Measurements from ENCODE around the gene CARS1.

The CARS1 gene

DNA sequence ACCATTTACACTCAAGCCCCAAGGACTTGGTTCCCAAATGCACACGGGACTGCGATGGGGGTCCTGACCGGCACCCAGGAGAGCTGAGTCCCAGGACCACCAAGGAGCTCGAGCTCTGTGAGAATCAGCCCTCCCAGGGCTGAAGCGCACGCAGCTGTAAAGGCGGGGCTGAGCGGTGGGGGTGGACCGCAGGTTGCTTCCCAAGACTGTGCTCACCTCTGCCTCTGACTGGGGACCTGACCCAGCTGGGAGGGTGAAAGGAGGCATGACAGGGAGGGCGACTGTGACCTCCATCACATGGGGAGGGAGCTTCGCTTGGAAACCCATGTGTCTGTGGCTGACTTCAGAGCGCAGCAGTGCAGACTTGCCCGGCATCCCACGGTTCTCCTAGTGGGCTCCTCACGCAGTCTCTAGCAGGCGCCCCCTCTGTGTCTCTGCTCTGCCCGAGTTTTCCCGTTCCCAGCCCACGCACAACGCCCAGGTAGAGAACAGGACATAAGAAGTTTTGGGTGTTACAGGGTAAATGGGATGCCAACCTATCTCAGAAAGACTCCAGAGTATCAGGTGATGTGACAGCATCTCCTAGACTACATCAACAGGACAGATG lies 49.7 kb downstream of the CARS1 start:
- no peak for DNase-seq

DNA sequence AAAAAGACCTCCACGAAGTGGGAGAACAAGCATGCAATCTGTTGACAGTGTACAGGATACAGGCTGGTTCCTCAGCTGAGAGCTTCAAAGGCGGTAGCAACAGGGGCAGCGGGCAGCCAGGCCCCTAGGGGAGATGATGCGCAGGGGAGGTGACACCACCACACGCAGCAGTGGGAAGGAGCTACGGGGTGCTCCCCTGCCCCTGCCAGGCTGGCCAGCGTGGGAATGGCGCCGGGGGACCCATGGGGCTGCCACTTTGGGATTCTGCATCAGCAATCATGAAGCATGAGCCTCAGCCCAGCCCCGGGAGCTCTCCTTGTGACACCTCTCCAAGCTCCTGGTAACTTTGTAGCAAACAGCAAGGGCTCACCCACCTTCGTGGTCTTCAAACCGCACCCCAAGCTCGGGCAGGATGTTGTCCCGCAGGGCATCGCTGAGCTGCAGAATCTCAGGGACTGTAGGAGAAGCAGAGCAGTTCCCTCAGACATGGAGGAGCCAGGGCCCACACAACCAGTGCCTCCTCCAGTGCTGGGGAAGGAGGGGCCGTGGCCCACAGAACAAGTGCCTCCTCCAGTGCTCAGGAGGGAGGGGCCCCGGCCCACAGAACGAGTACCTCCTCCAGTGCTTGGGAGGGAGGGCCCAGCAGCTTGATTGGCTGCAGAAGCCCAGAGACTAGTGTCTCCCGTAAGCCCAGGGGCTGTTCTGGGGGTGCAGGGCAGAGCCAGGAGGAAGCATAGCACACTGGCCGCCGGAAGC lies 50.5 kb downstream of the CARS1 start:
- no peak for DNase-seq

DNA sequence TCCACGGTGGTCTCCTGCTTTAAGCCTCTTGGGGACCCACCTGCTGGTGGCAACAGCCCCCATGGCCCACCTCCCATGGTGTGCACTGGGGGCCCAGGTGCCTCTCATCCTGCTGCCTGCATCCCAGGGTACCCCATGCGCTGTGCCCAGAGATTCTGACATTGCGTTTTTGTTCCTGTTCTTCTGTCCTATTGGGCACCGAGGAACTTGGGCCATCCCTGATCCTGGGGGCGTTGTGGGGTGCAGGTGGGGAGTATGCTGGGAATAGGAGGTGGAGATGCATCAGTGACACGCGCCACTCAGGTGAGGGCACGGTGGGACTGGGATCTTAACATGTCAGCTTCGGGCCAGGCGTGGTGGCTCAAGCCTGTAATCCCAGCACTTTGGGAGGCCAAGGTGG lies 52.7 kb downstream of the CARS1 start:
- DNase-seq, result no peak

DNA sequence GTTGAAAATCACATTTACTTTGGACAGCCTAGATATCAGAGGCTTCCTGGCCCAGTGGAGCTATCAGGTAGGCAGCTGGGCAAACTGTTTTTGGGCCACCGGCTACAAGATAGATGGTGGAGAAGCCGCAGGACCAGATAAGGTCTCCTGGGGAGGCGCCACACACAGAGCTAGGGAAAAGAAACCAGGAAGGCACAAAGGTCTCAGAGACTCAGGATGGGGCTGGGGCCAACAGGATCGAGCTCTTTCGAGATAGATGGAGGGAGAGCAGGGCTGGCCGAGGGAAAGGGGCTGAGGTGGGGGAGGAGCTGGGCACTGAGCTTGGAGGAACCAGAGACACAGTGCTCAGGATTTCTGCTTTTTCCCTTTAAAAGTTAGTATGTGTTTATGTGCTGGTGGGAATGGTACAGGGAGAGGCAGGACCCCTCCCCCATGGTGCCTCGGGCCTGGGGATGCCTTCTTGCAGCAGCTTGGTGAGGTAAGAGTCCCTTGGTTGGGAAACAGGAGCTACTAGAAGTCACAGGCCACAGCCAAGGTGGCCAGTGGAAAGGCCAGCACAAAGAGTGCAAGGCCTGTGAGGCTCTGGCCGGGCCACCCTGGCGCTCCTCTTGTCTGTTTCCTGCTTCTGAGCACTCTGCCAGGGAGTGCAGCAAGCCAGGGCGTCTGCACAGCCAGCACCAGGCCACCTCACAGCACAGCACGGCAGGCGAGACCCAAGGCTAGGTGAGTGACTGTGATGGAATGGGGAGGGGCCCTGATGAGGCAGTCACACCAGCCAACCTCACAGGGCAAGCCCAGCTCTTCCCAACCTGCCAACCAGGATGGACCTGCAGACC lies 53.6 kb downstream of the CARS1 start:
- DNase-seq, result no peak

DNA sequence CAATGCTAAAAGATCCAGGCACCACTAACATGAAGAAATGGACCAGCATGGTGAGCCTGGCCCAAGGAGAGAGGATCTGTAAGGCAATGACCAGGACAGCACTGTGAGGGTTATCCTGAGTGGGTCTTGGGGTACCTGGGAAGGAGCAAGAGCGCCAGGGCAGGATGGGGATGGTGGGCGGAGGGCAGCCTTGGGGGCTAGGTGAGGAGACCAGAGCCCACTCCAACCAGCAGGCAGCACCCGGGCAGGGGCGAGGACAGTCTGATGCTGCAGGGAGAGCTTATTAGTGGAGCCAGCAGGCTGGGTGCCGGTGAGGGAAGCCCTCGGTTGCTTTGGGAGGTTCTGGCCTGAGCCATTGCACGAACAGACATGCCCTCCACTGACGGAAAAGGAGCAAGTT lies 54.4 kb downstream of the CARS1 start:
- no peak for DNase-seq

DNA sequence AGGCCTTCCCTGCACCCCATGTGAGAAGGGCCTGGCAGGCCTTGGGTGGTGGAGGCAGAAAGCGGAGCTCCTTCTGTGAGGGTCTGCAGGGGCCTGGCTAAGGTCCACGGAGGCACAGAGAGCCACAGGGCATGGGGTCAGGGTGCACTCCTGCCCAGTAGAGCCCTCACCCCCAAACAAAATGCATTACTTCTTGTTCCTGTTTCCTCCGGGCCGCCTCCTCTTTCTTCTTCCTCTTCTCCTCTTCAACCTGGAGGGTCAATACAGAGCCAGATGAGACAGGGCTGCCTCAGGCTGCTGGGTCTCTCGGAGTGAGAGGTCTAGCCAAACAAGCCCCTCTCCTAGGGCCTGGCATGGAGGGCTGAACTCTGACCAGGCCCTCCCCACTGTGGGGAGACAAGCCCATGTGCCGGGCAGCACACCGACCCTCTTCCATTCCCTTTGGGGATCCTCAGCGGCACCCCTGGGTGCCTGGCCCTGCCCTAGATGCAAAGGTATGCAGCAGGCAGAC lies 54.8 kb downstream of the CARS1 start:
- DNase-seq, result no peak

DNA sequence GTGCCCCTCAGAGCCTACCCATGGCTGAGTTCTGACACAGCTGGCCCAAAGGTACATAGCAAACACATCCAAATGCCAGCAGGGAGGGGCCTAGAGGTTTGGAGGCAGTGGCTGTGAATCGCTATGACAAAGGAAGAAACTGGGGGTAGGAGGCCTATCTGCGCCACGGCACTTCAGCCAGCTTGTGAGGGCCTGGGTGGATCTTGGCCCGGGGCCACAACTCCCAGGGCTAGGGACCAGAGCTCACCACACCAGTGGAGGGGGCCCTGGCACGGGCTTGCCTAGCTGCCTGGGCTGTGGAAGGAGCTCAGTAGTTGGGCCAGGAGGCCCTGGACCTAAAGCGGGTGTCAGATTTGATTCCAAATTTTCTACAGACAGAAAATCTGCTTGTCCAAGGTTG lies 55.7 kb downstream of the CARS1 start:
- peak; percentile 34 for DNase-seq

DNA sequence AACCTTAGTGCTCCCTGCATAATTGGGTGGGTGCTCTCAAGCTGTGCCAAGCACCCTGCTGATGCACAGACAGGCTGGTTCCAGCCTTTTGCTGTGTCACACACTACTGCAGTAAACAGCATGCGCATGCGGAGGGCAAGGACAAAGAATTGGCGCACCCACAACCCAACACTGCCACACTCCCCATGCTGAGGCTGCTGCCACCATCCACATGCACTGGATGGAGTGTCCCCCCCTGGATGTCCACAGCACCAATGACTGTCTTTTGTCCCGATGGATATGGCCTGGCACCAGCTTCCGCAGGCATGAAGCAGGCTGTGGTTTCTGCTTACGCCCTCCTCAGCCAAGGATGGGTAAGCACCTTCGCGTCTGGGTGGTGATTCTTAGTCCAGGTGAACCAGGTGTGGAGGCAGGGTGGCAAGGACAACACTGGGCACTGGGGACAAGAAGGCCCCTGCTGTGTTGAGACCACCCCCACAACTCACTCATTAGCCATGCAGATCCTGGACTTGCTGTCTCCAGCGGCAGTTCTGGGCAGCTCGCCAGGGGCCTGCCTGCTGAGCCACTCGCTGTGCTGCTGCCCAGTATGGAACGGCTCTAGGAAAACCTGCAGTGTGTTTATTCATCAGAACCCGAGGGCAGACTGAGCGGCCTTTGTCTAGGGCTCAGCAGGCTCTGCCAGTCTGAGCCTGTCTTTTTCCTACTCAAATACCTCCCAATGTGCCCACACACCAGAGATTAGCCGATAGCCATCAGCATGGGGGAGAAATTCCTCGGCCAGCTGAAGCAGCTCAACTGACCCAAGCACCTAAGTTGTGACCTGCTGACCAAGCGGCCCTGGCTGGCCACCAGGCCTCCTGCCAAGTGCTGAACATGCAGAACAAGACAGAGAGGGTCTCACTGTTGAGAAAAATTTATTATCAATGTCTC lies 56.9 kb downstream of the CARS1 start:
- peak; percentile 92 for DNase-seq

DNA sequence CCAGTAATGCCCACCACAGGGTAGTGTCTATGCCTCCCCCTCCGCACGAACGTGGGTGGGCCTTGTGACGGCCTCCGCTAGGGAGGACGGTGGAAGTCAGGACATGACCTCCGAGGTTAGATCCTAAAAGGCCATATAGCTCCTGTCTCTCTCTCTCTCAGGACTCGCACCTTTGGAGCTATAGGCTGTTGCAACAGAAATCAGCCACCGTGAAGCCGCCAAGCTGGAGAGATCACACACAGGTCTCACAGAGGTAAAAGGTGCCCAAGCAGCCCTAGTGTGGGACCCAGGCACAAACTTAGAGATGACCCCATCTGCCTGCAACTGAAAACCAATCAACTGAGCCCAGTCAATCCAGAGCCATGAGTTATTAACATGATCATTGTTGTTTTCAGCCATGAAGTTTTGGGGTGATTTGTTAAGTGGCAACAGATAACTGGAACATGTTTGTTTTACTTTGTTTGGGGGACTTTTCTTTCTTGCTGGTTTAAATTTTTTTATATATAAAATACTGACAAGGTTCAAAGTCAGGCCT lies 57.7 kb downstream of the CARS1 start:
- DNase-seq, result no peak

DNA sequence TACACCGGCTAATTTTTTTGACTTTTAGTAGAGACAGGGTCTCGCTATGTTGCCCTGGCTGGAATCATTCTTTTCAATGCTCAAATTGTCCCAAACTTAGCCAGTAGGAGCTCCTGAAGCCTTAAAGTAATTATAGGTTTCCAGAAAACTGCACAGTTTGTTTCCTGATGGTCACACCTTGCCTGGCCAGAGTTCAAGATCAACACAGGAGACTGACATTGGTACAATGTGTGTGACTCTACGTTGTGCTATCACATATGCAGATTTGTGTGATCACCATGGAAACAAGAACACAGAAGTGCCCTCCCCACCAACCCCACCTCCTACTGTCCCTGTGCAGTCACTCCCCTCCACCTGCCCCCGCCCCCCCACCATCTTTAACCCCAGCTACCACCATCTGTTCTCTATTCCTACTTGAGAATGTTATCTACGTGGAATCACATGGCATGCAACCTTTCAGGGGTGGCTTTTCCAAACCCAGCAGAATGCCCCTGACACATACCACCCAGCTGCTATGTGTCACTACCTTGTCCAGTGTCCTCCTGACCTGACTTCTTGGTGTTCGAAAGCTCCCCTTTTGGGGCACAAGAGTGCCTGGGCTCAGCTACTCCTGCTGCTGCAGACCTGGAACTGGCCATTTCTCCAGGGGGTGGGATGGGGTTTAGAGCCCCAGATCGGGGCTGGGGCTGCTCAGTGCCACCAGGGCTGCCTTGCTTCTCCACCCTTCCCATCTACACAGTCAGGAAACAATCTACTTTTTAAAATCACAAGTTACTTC lies 59.0 kb downstream of the CARS1 start:
- no peak for DNase-seq

DNA sequence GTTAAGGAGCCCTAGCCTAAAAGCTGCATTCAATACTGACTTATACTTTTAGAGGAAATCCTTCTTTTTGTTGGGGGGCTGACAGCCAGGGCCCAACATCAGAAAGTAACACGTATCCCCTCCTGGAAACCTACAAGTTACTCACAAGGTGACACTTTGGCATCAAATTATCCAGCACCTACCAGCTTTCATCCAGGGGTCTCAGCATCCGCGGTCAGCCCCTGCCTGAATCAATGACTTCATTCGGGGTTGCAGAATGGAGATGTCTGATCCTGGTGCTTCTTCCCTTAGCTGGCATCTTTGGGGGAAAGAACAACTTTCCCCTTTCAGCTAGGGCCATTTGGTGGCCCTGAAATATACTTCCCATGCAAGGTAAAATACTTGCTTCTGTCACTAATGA lies 59.8 kb downstream of the CARS1 start:
- DNase-seq, result no peak

DNA sequence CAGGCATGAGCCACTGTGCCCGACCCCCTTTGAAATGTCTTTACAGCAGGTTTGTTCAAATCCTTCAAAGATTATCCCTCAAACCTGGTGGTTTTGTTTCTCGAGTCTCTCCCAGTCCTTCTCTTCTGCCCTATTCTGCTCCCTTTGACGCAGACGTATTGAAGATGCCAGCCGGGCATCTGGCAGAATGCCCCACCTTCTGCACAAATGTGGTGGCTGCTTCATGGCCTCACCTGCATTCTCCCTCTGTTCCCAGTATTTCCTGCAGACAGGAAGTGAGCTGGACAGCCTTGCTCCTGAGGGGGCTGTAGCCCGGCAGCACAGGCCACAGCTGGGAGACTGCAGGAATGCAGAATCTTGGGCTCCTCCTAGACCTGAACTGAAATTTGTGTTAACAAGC lies 60.2 kb downstream of the CARS1 start:
- DNase-seq, result no peak

DNA sequence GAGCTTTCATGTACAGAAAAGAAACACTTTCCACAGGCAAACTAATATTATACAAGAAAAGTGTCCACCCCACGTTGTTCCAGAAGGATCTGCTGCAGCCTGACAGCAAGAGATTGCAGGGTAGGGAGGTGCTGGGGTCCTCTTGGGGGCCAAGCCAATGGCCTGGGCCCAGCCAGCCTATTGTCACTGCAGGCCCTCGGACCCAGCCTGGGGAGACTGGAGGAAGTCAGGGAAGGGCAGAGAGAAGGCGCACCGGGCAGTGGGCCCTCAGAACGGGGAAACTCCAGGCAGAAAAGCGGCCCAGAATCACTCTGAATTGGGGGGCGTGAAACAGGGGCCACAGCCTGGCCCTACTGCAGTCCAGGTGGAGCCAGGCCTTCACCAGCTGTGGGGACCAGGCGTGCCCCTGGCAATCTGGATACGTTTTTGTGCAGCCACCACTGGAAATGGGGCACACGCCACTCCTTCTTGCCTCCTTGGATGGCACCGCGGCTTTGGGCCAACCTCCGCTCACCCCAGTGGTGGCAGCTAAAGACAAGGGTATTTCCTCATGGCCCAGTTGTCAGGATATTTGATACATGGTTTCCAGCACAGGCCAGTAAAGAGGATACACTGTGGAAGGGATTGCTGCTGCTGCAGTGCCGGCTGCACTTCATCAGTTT lies 61.2 kb downstream of the CARS1 start:
- no peak for DNase-seq

DNA sequence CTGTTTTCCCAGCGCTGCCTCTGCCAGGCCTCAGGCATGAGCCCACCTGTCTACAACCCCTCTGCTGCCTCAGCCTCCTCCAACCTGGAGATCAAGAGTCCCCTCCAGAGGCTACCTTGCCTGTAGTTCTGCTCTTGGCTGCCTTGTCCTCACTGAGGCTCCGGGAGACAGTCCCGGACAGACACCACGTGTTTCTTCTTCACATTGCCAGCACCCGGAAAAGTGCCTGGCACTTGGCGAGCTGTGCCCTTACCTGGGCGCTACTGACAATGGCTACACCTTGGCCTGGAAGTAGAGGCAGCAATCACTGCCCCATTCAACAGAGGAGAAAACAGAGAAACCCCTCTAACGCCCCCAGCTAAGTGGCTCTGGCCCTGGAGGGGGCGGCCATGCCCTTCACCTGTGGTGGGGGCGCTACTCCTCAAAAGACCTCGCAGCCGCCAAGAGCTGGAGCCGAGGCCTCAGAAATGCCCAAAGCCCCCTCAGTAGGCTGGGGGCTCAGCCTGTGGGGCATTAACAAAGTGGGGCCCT lies 62.1 kb downstream of the CARS1 start:
- DNase-seq, result no peak

DNA sequence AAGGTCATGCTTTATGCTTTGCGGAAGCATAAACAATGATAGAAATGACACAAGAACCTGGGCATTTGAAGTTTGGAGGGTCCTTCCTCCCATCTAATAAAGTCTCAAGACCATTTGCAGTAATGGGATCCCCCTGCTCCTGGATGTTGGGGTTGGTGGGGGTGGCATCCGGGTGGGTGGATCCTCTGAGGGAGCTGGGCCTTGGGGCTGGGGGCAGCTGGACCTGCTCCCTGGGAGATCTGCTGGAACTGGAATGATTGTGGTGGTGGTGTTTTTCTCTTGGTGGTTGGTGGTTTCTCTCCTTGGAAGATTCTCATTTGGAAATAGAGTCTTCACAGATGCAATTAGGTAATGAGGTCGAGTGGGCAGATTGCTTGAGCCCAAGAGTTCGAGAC lies 62.9 kb downstream of the CARS1 start:
- DNase-seq, result no peak

DNA sequence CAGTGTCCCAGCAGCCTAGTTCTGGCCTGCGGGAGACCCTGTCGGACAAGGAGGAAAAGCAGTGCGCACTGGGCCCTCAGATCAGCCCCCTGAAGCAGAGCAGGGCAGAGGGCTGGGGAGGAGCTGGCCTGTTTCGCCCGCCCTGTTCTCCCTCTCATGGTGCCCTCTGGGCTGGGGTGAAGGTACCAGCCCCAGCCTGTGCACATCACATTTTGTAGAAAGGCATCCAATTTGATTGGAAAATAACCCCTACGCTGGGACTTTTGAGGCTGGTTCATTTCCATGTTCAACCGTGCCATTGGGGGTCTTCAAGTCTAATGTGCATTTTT lies 64.3 kb downstream of the CARS1 start:
- no peak for DNase-seq

DNA sequence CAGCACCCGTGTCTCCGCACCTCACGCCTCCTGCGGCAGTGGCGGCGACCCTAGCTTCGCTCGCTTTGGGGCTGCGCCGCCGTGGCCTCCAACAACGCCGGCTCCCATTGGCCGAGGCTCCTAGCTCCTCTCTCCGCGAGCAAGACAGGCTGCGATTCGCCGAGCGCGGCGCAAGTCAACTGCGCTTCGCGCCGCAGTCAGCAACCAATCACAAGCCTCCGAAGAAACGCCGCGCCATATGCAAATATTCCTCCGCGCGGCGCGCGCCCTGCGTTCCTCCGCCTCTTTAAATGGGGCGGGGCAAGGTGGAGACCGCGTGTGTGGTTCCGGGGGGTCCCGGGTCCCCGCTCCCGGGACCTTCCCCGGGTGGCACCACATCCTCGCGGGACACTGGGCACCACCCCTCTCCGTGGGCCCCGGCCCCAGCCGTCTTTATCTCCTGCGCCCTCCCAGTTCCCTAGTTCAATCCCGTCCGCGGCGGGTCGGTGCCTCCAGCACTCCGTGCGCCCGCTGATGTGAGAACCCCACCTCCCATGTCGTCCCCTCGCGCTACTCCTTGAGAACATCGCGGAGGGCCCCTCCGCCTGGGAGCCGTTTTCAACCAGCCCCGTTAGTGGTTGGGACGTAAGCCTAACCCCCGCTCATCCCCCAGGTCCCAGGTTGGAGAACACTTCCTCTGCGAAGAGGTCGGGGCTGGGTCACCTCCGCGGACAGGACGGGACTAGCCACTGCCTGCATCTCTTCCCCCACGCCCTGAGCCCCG lies 64.8 kb downstream of the CARS1 start, which contains the start of gene NAP1L4:
NAP1L4 (minus strand) TSS at position 96 of the 763 bp plus-strand sequence. CDS start 13,109 bp downstream, outside the sequence.
- DNase-seq, result peak; percentile 99

DNA sequence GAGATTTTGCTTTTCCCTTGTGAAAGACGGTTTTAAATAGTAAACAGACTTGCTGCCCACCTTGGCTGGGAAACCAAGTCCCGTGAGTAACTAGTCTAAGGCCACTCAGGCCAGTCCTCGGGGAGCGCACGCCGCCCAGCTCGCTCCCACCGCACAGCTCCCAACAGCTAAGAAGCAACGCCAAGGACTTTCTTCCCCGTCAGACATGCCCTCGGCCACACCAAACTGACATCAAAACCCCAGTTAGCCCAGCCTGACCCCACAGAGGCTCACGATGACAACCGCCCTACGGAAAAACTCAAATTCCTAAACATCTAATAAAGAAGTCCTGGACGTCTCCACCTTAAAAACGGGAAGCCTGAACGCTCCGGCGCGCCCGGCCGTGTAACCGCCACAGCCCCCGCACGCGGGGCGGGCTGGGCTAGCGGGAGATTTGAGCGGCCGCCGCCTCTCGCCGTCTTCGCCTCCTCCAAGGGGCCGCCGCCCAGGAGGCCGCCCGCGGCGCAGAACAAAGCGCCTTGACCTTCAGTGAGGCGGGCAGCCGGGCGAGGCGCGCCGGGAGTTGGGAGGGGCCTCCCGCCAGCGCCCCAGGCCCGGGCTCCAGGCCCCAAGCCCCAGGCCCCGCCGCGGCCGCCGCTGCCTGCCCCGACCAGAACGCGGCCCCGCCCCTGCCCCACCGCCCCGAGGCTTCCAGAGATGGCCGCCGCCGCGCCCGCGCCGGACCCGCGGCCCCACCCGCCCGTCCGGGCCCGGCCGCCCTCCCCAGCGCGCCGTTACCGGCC lies 65.6 kb downstream of the CARS1 start:
- DNase-seq, result no peak

All from NCI-H1105 (cell line).